Muscle layer of duodenum (tissue), 2 donors: ENCODE data around the gene HBP1.

Experiments used
- H3K27ac ChIP-seq: one replicate; pipeline ENCODE4 v1.7.0; 2013; ENCODE audit warnings: mild to moderate bottlenecking, low read length
- H3K27me3 ChIP-seq: one replicate; pipeline ENCODE4 v1.7.0; 2013; ENCODE audit warnings: low read depth, mild to moderate bottlenecking, control low read depth, low read length
- H3K36me3 ChIP-seq, 2 donors: one replicate each; pipeline ENCODE4 v1.7.0; 2013; ENCODE audit warnings: low read length in 2 of 2, control low read depth in 1 of 2, mild to moderate bottlenecking in 1 of 2; ENCODE audit not compliant: insufficient read depth in 2 of 2, control insufficient read depth in 1 of 2
- H3K4me1 ChIP-seq, 2 donors: one replicate each; pipeline ENCODE4 v1.7.0; 2013; ENCODE audit warnings: low read length in 2 of 2, mild to moderate bottlenecking in 2 of 2, control low read depth in 1 of 2, moderate library complexity in 1 of 2; ENCODE audit not compliant: insufficient read depth in 2 of 2, control insufficient read depth in 1 of 2
- H3K4me3 ChIP-seq, 2 donors: one replicate each; pipeline ENCODE4 v1.7.0; 2013; ENCODE audit warnings: low read length in 2 of 2, low read depth in 1 of 2, mild to moderate bottlenecking in 1 of 2
- H3K9me3 ChIP-seq, 2 donors: one replicate each; pipeline ENCODE4 v1.7.0; 2013; ENCODE audit warnings: low read length in 2 of 2, control low read depth in 1 of 2, mild to moderate bottlenecking in 1 of 2; ENCODE audit not compliant: control insufficient read depth in 1 of 2
- donor health status: healthy.

The HBP1 gene

GRCh38 chr7:107194052-107194451, 25.2 kb downstream of the HBP1 start:
- no peaks in the 10 kb centered on the region for H3K4me1 ChIP-seq
- peaks cover 54 to 74% of the 10 kb centered on the region in 2 donors for H3K36me3 ChIP-seq
- no peaks in the 10 kb centered on the region for H3K27me3 ChIP-seq
- H3K27ac ChIP-seq, result no peak overlapping the region
- no peak overlapping the region for H3K4me3 ChIP-seq
- H3K9me3 ChIP-seq, result no peaks in the 10 kb centered on the region

- Histone ChIP-seq H3K36me3 (peaks cover 53 to 67% of the 10 kb centered on the region in 2 donors), H3K4me1 (peaks cover 0 to 6% of the 10 kb centered on the region in 2 donors), H3K27me3 (no peaks in the 10 kb centered on the region), H3K27ac (no peak overlapping the region), H3K9me3 (no peaks in the 10 kb centered on the region), H3K4me3 (no peak overlapping the region)
Observed at GRCh38 chr7:107196834-107197610, 28.2 kb downstream of the HBP1 start.

- Histone ChIP-seq H3K4me1 (peaks cover 0 to 6% of the 10 kb centered on the region in 2 donors), H3K27me3 (no peaks in the 10 kb centered on the region), H3K36me3 (peaks cover 65 to 69% of the 10 kb centered on the region in 2 donors), H3K27ac (no peak overlapping the region), H3K4me3 (no peak overlapping the region), H3K9me3 (no peaks in the 10 kb centered on the region)
Observed at GRCh38 chr7:107201795-107202450, 33.1 kb downstream of the HBP1 start.

- H3K27me3 ChIP-seq, result no peaks in the 10 kb centered on the region
- H3K9me3 ChIP-seq, result no peaks in the 10 kb centered on the region
- no peak overlapping the region for H3K4me3 ChIP-seq
- H3K36me3 ChIP-seq, result peaks cover 51 to 63% of the 10 kb centered on the region in 2 donors
- no peak overlapping the region for H3K27ac ChIP-seq
- H3K4me1 ChIP-seq, result peaks cover 0 to 15% of the 10 kb centered on the region in 2 donors
Observed at GRCh38 chr7:107203607-107204006, 34.8 kb downstream of the HBP1 start.

- H3K4me3 ChIP-seq, result no peak overlapping the region
- peaks cover 0 to 9% of the 10 kb centered on the region in 2 donors for H3K4me1 ChIP-seq
- H3K27ac ChIP-seq, result no peak overlapping the region
- no peaks in the 10 kb centered on the region for H3K27me3 ChIP-seq
- peaks cover 41 to 51% of the 10 kb centered on the region in 2 donors for H3K36me3 ChIP-seq
- no peaks in the 10 kb centered on the region for H3K9me3 ChIP-seq
Observed at GRCh38 chr7:107206136-107206535, 37.3 kb downstream of the HBP1 start.

- no peaks in the 10 kb centered on the region for H3K9me3 ChIP-seq
- peaks cover 40 to 45% of the 10 kb centered on the region in 2 donors for H3K36me3 ChIP-seq
- H3K27me3 ChIP-seq, result no peaks in the 10 kb centered on the region
- no peak overlapping the region for H3K27ac ChIP-seq
- H3K4me3 ChIP-seq, result no peak overlapping the region
- peaks cover 0 to 9% of the 10 kb centered on the region in 2 donors for H3K4me1 ChIP-seq
Observed at GRCh38 chr7:107206706-107207105, 37.9 kb downstream of the HBP1 start.

GRCh38 chr7:107207459-107207858, 38.7 kb downstream of the HBP1 start:
- Histone ChIP-seq H3K4me1 (peaks cover 0 to 9% of the 10 kb centered on the region in 2 donors), H3K27ac (no peak overlapping the region), H3K36me3 (peaks cover 32 to 38% of the 10 kb centered on the region in 2 donors), H3K4me3 (no peak overlapping the region), H3K9me3 (no peaks in the 10 kb centered on the region), H3K27me3 (no peaks in the 10 kb centered on the region)

GRCh38 chr7:107208024-107208521, 39.3 kb downstream of the HBP1 start:
- Histone ChIP-seq H3K4me1 (peaks cover 0 to 9% of the 10 kb centered on the region in 2 donors), H3K36me3 (peaks cover 29 to 33% of the 10 kb centered on the region in 2 donors), H3K4me3 (no peak overlapping the region), H3K27me3 (no peaks in the 10 kb centered on the region), H3K9me3 (no peaks in the 10 kb centered on the region), H3K27ac (peak overlapping the region; percentile 3)

- Histone ChIP-seq H3K9me3 (no peaks in the 10 kb centered on the region), H3K27me3 (no peaks in the 10 kb centered on the region), H3K27ac (peak overlapping the region; percentile 3), H3K4me1 (peaks cover 0 to 9% of the 10 kb centered on the region in 2 donors), H3K36me3 (peaks cover 24 to 28% of the 10 kb centered on the region in 2 donors), H3K4me3 (no peak overlapping the region)
Observed at GRCh38 chr7:107208563-107208962, 39.8 kb downstream of the HBP1 start.

GRCh38 chr7:107209565-107209964, 40.8 kb downstream of the HBP1 start:
- Histone ChIP-seq H3K9me3 (no peaks in the 10 kb centered on the region), H3K27me3 (no peaks in the 10 kb centered on the region), H3K36me3 (peaks cover 18% of the 10 kb centered on the region in 2 donors), H3K4me1 (peaks cover 0 to 9% of the 10 kb centered on the region in 2 donors), H3K4me3 (no peak overlapping the region), H3K27ac (no peak overlapping the region)

- no peak overlapping the region for H3K27ac ChIP-seq
- H3K4me3 ChIP-seq, result no peak overlapping the region
- H3K36me3 ChIP-seq, result peaks cover 12 to 14% of the 10 kb centered on the region in 2 donors
- H3K4me1 ChIP-seq, result peaks cover 0 to 9% of the 10 kb centered on the region in 2 donors
- H3K9me3 ChIP-seq, result no peaks in the 10 kb centered on the region
- H3K27me3 ChIP-seq, result no peaks in the 10 kb centered on the region
Observed at GRCh38 chr7:107210400-107210799, 41.6 kb downstream of the HBP1 start.
